Stimulated activated CD8-positive, alpha-beta memory T cell treated with anti-CD3 and anti-CD28 coated beads, Interleukin-12 subunit alpha, Interleukin-12 subunit beta, amount 100 ng/mL, for 1 hour (primary cell): Measurements from ENCODE around the gene ARHGEF17.

Experiments
- DNase-seq: peaks from one replicate; pipeline ENCODE4 v3.0.0-alpha.2; 2020; ENCODE audit warnings: low read depth

Gene ARHGEF17

GRCh38 chr11:73410627-73411026 is 102.6 kb downstream of the ARHGEF17 start:
- DNase-seq, result no peak

DNA sequence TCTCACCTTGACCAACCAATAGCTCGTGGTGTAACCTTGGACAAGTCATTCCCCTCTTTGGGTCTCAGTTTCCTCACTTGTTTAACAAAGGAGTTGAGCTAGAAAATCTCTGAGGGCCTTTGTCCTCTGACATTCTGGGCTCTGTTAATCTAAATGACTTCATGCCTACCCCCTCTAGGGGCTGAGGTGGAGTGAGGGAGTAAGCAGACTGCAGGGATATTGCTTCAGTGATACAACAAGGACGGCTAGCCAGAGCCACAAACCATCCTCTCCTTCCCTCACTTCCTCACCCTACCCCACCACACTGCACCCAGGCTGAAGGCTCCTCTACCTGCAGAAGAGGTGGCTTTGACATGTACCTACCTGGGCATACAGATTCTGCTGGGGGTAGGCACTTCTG is 103.0 kb downstream of the ARHGEF17 start:
- no peak for DNase-seq

GRCh38 chr11:73412308-73412707 is 104.2 kb downstream of the ARHGEF17 start:
- no peak for DNase-seq

DNA sequence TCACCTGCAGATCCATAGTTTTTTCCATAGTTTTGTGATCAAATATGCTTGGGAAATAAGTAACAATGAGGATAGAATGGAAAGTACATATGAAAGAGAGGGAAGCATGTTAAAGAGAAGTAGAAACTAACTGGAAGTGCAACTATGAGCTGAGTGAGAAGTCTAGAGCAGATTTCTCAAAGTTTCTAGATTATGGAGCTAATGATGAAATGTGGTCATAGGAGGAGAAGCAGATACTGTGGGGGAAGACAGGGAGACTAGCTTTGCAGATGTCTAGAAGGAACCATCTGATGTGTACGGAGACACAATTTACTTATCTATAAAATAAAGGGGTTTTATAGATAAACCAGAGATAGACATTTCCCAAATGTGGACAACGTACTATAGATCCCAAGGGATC is 105.2 kb downstream of the ARHGEF17 start:
- DNase-seq, result no peak

DNA sequence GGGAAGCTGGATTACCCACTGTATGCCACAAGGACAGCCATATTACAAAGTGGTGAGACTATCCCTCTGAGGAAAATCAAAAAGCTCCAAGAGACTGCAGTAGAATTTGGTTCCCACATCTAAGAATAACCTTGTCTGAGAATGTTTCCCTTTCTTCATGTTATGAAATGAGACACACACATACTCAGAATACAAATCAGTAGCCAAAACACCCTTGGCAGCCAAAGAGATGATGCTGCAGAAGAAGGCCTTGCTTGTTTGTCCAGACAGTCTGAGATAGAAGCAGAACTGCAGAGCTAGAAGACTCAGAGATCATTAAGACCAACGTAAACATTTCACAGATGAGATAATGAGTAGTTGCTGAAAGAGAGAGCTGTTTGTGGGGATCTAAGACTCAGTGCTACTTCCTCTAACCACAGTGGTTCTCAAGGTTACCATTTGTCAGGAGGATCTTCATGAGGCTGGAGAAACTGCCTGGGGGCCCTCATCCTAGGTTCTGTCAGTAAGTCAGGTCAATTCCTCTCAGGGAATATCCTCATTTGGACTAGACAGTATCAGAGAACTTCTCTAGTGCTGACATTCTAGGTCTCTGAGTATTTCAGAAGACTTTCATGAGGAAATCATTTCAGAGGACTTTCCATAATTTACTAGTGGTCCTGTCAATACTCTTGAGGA is 107.0 kb downstream of the ARHGEF17 start:
- DNase-seq, result no peak

DNA sequence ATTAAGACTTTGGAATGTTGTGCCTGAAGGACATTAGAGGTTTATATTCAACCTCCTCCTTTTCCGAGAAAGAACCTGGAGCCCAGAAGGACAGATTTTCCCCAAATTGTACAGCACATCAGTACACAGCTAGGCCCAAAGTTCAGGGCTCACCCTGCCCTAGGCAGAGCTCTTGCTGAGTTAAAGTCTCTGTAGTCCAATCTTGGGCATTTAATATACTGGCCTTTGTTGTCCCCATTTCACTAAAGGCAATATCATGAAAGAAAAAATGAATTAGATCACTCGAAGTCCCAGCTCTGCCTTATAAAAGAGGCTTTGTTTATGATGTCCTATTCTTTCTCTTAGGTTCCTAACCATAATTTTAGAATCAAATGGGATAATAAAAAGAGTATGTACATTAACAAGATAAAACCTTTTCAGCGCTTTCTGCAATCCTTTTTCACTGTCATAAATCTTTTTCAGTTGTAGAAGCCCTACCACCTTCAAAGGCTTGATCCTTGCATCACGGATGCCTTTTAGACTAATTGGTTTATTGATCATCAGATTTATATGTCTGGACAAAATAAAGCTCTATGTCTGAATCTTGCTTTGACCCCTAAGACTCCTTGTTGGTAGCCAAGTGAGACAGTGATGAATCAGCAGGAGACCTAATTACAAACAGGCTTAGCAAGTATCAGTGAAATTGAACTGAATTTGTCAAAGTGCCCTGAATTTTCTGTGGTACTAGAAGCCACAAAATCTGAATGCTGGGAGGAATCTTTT is 108.0 kb downstream of the ARHGEF17 start:
- DNase-seq, result no peak

- DNase-seq, result no peak
These were observed 108.7 kb downstream of the ARHGEF17 start for GRCh38 chr11:73416786-73417185.
